ENCODE results near the gene SCTR. TPM values are rescaled to one million over a fixed set of nuclear protein-coding genes. Genes with fewer than 3 reads are reported as not detected.

SCTR gene
- total and polyA plus RNA-seq, 2 of the 8 experiments (the other 6 are each of a cell fraction or from before 2014, with no cell fraction given), result 0.15 TPM; not detected in 1

GRCh38 chr2:119435953-119436297 lies 88.4 kb downstream of the SCTR start:
- H2BK5ac ChIP-seq (ENCODE audit: low read depth, low read length), result no peak overlapping the region
- FAIRE-seq (no peak), DNase-seq (ENCODE audit: low read depth in 1 of 2, low spot score in 2 of 2) (no peak)
- H3K9ac ChIP-seq (replicated peaks in 1 of 4; ENCODE audit: extremely low read depth in 1 of 4, low read depth in 3 of 4, low read length in 3 of 4), result no peak overlapping the region
- CTCF ChIA-PET (ENCODE audit: partially characterized antibody), result interaction anchor here (1.2 to 2.3 kb wide), 3 partner anchors 29 to 50 kb away, joined by 3 to 15 read pairs (median 5); no protein-coding TSS in a partner anchor
- H4K91ac ChIP-seq (replicated peaks; ENCODE audit: insufficient read length, low read length), result no peak overlapping the region
- H3K27ac ChIP-seq (ENCODE audit: low read depth, low read length), result no peak overlapping the region
- H3K23me2 ChIP-seq (ENCODE audit: low read depth, low read length), result peaks cover 11% of the 10 kb centered on the region; the same call in 1 of the 2 replicates
- no peaks in the 10 kb centered on the region for H3K36me3 ChIP-seq (ENCODE audit: control insufficient read depth in 2 of 4, insufficient read depth in 4 of 4, low read length in 3 of 4)
- no peak overlapping the region for H3K4me2 ChIP-seq (ENCODE audit: insufficient read depth in 1 of 2, low read depth in 2 of 2, low read length in 2 of 2)
- H3K56ac ChIP-seq (replicated peaks; ENCODE audit: insufficient read length, low read depth, low read length), result no peak overlapping the region
- H2BK20ac ChIP-seq (ENCODE audit: low read length), result no peak overlapping the region
- peaks cover 2 to 5% of the 10 kb centered on the region in 2 experiments for H4K20me1 ChIP-seq (replicated peaks in 1 of 2; ENCODE audit: control insufficient read depth in 1 of 2, insufficient read depth in 2 of 2, low read length in 2 of 2)
- no peak overlapping the region for H4K5ac ChIP-seq (ENCODE audit: insufficient read length, low read depth, low read length)
- POLR2A ChIA-PET (ENCODE audit: partially characterized antibody), result no interaction called here
- no peak overlapping the region for H2AFZ ChIP-seq (ENCODE audit: low read length)
- H4K8ac ChIP-seq (ENCODE audit: extremely low read depth, insufficient read depth, low read length), result no peak overlapping the region; the same call in 1 of the 2 replicates
- no peak overlapping the region for H3K4me3 ChIP-seq (ENCODE audit: extremely low read depth in 1 of 4, insufficient read depth in 2 of 4, low read depth in 3 of 4, low read length in 4 of 4)
- H3K79me1 ChIP-seq (ENCODE audit: low read depth, low read length), result 0 out of 2 replicates have a peak, but pooled peaks cover 2% of the 10 kb centered on the region
- no peaks in the 10 kb centered on the region; a peak in 1 of 4 replicates for H3K79me2 ChIP-seq (ENCODE audit: control insufficient read depth in 1 of 2, insufficient read depth in 2 of 2, low read length in 2 of 2)
- H3K27me3 ChIP-seq (replicated peaks in 1 of 4; ENCODE audit: control insufficient read depth in 3 of 4, extremely low read depth in 1 of 4, insufficient read depth in 3 of 4, low read length in 3 of 4), result peaks cover 0 to 10% (median 6%) of the 10 kb centered on the region in 4 experiments; a peak in 5 of 7 replicates
- H3K4ac ChIP-seq (replicated peaks; ENCODE audit: insufficient read length, low read depth, low read length), result no peak overlapping the region
- no peak overlapping the region for H2BK120ac ChIP-seq (replicated peaks; ENCODE audit: low read depth, low read length)
- H2BK12ac ChIP-seq (ENCODE audit: low read depth, low read length), result no peak overlapping the region
- H2AK5ac ChIP-seq (ENCODE audit: low read depth, low read length), result no peak overlapping the region
- H3K9me3 ChIP-seq (ENCODE audit: insufficient read depth in 2 of 2, low read depth in 1 of 2, low read length in 1 of 2), result no peaks in the 10 kb centered on the region
- H3K23ac ChIP-seq (ENCODE audit: insufficient read length), result no peak overlapping the region
- no peak overlapping the region for H2BK15ac ChIP-seq (ENCODE audit: low read length)
- WGBS, 2 experiments (ENCODE audit: extremely low coverage in 1 of 2, insufficient coverage in 1 of 2, insufficient read length in 1 of 2, insufficient replicate concordance in 2 of 2, low coverage in 1 of 2, low lambda C conversion rate in 2 of 2, missing lambda C conversion rate in 1 of 2), result 75% methylated on average over 7 of the region's 7 CpGs; no CpG with 5 or more reads in 1 of the 2 experiments
- H3K4me1 ChIP-seq (replicated peaks in 1 of 4; ENCODE audit: control insufficient read depth in 3 of 4, insufficient read depth in 4 of 4, low read length in 3 of 4), result peaks cover 0 to 19% (median 15%) of the 10 kb centered on the region in 4 experiments; a peak in 6 of 7 replicates
- H3K18ac ChIP-seq (ENCODE audit: extremely low read depth, low read length), result no peak overlapping the region
- no peak overlapping the region for H3K14ac ChIP-seq (ENCODE audit: insufficient read length)
- TF ChIP-seq SP2 (IDR thresholded peaks at IDR 0.05; ENCODE audit: low read length) (no peak), USF2 (IDR thresholded peaks at IDR 0.05; ENCODE audit: low read length) (no peak), ATF3 (IDR thresholded peaks at IDR 0.05; ENCODE audit: insufficient read depth, low read depth, low read length) (no peak), TAF1 (IDR thresholded peaks at IDR 0.05; ENCODE audit: low read depth, low read length) (no peak), EP300 (IDR thresholded peaks at IDR 0.05; ENCODE audit: borderline replicate concordance in 1 of 2, low read depth in 2 of 2, low read length in 2 of 2) (no peak), SP4 (IDR thresholded peaks at IDR 0.05; ENCODE audit: low read length) (no peak), CREB1 (IDR thresholded peaks at IDR 0.05) (no peak), GABPA (IDR thresholded peaks at IDR 0.05; ENCODE audit: borderline replicate concordance, insufficient read depth, low read length) (no peak), ZNF274 (IDR thresholded peaks at IDR 0.05; ENCODE audit: borderline replicate concordance, extremely low read depth, low read length) (no peak), KDM4A (IDR thresholded peaks at IDR 0.05; ENCODE audit: low read depth, low read length, severe bottlenecking) (no peak), EZH2 (IDR thresholded peaks at IDR 0.05; ENCODE audit: low read depth, low read length, severe bottlenecking) (no peak), HDAC2 (IDR thresholded peaks at IDR 0.05; ENCODE audit: borderline replicate concordance in 1 of 2, low read depth in 2 of 2, low read length in 2 of 2) (no peak)

Measured in H1 (cell line).